HEK293 (cell line): ENCODE data around the gene C20orf204.
A peak's percentile ranks its signal among the peaks of the same experiment; 100 is the strongest.

Experiments
- BCL11A ChIP-seq: fragments of 450-650 bp; formaldehyde crosslinking; IDR thresholded peaks from 2 replicates; pipeline ENCODE4 v1.5.1; 2016; ENCODE audit warnings: low read depth, missing biosample characterization, missing genetic modification characterization
- GLIS1 ChIP-seq: fragments of 450-650 bp; formaldehyde crosslinking; IDR thresholded peaks from 2 replicates; pipeline ENCODE4 v1.5.1; 2016; ENCODE audit warnings: missing biosample characterization, missing genetic modification characterization
- INSM2 ChIP-seq: fragments of 450-650 bp; formaldehyde crosslinking; IDR thresholded peaks from 2 replicates; pipeline ENCODE4 v1.5.1; 2016; ENCODE audit warnings: missing biosample characterization, missing genetic modification characterization
- KLF1 ChIP-seq: fragments of 450-650 bp; formaldehyde crosslinking; IDR thresholded peaks from 2 replicates; pipeline ENCODE4 v1.5.1; 2016; ENCODE audit warnings: missing biosample characterization, missing genetic modification characterization
- KLF8 ChIP-seq: fragments of 450-650 bp; formaldehyde crosslinking; IDR thresholded peaks from 2 replicates; pipeline ENCODE4 v1.5.1; 2016; ENCODE audit warnings: missing biosample characterization, missing genetic modification characterization
- KLF9 ChIP-seq: fragments of 450-650 bp; formaldehyde crosslinking; IDR thresholded peaks from 2 replicates; pipeline ENCODE4 v1.5.1; 2016; ENCODE audit warnings: missing biosample characterization, missing genetic modification characterization, low read depth
- PRDM6 ChIP-seq: fragments of 450-650 bp; formaldehyde crosslinking; IDR thresholded peaks from 2 replicates; pipeline ENCODE4 v1.5.1; 2017; ENCODE audit warnings: missing biosample characterization, missing genetic modification characterization
- SCRT1 ChIP-seq: fragments of 450-650 bp; formaldehyde crosslinking; IDR thresholded peaks from 2 replicates; pipeline ENCODE4 v1.5.1; 2016; ENCODE audit warnings: missing biosample characterization, missing genetic modification characterization, borderline replicate concordance
- SP7 ChIP-seq: fragments of 450-650 bp; formaldehyde crosslinking; IDR thresholded peaks from 2 replicates; pipeline ENCODE4 v1.5.1; 2016; ENCODE audit warnings: missing biosample characterization, missing genetic modification characterization
- TSHZ1 ChIP-seq: fragments of 450-650 bp; formaldehyde crosslinking; IDR thresholded peaks from 2 replicates; pipeline ENCODE4 v1.5.1; 2016; ENCODE audit warnings: missing biosample characterization, missing genetic modification characterization, borderline replicate concordance
- ZBTB8A ChIP-seq: fragments of 450-650 bp; formaldehyde crosslinking; IDR thresholded peaks from 2 replicates; pipeline ENCODE4 v1.5.1; 2016; ENCODE audit warnings: missing biosample characterization, missing genetic modification characterization
- ZFP69B ChIP-seq: fragments of 450-650 bp; formaldehyde crosslinking; IDR thresholded peaks from 2 replicates; pipeline ENCODE4 v1.5.1; 2016; ENCODE audit warnings: missing biosample characterization, missing genetic modification characterization
- ZNF350 ChIP-seq: fragments of 450-650 bp; formaldehyde crosslinking; IDR thresholded peaks from 2 replicates; pipeline ENCODE4 v1.5.0; 2017; ENCODE audit warnings: missing biosample characterization, mild to moderate bottlenecking, missing genetic modification characterization
- ZNF423 ChIP-seq: fragments of 450-650 bp; formaldehyde crosslinking; IDR thresholded peaks from 2 replicates; pipeline ENCODE4 v1.5.1; 2016; ENCODE audit warnings: missing biosample characterization, missing genetic modification characterization
- ZNF530 ChIP-seq: fragments of 450-650 bp; formaldehyde crosslinking; IDR thresholded peaks from 2 replicates; pipeline ENCODE4 v1.5.1; 2016; ENCODE audit warnings: low read depth, missing biosample characterization, missing genetic modification characterization
- ZNF623 ChIP-seq: fragments of 450-650 bp; formaldehyde crosslinking; IDR thresholded peaks from 2 replicates; pipeline ENCODE4 v1.5.1; 2016; ENCODE audit warnings: missing biosample characterization, missing genetic modification characterization
- ZNF664 ChIP-seq: fragments of 450-650 bp; formaldehyde crosslinking; IDR thresholded peaks from 2 replicates; pipeline ENCODE4 v1.5.1; 2016; ENCODE audit warnings: missing biosample characterization, missing genetic modification characterization
- TF ChIP-seq, protein P1 (sequence below): fragments of 450-650 bp; formaldehyde crosslinking; IDR thresholded peaks from 2 replicates; pipeline ENCODE4 v1.5.1; 2016; ENCODE audit warnings: missing biosample characterization, missing genetic modification characterization
- TF ChIP-seq, protein P2 (sequence below): fragments of 450-650 bp; formaldehyde crosslinking; IDR thresholded peaks from 2 replicates; pipeline ENCODE4 v1.5.1; 2016; ENCODE audit warnings: missing biosample characterization, missing genetic modification characterization, low read depth
- TF ChIP-seq, protein P3 (sequence below): IDR thresholded peaks from 2 replicates; pipeline ENCODE4 v1.6.1; 2011; ENCODE audit warnings: mild to moderate bottlenecking, low read depth, low read length, borderline replicate concordance
- TF ChIP-seq, protein P4 (sequence below): fragments of 450-650 bp; formaldehyde crosslinking; IDR thresholded peaks from 2 replicates; pipeline ENCODE4 v1.5.1; 2016; ENCODE audit warnings: missing biosample characterization, missing genetic modification characterization
- TF ChIP-seq, protein P5 (sequence below): fragments of 450-650 bp; formaldehyde crosslinking; IDR thresholded peaks from 2 replicates; pipeline ENCODE4 v1.5.1; 2016; ENCODE audit warnings: missing biosample characterization, missing genetic modification characterization

Gene C20orf204

GRCh38 chr20:64030371-64031134, 5.4 kb upstream of the C20orf204 start (continued):
- TF ChIP-seq GLIS1 (tag by site-specific recombination) (peak; percentile 99), BCL11A (tag by site-specific recombination) (0 out of 2 replicates have a peak, but pooled peaks have one; percentile 28), TSHZ1 (tag by site-specific recombination) (peak; percentile 89; the same call in 1 of the 2 replicates), ZBTB8A (tag by site-specific recombination) (peak; percentile 68), ZNF423 (peak; percentile 83; the same call in 1 of the 2 replicates), KLF8 (tag by site-specific recombination) (peak; percentile 88), ZNF350 (tag by site-specific recombination) (no peak), ZNF623 (no peak), INSM2 (tag by site-specific recombination) (peak; percentile 71), PRDM6 (tag by site-specific recombination) (peak; percentile 96), KLF9 (tag by site-specific recombination) (no peak), ZNF664 (tag by site-specific recombination) (no peak), ZFP69B (0 out of 2 replicates have a peak, but pooled peaks have one; percentile 29), SCRT1 (tag by site-specific recombination) (peak; percentile 61; the same call in 1 of the 2 replicates), ZNF530 (tag by site-specific recombination) (no peak), SP7 (peak; percentile 96), KLF1 (tag by site-specific recombination) (peak; percentile 88)
- TF ChIP-seq, protein P1, sequence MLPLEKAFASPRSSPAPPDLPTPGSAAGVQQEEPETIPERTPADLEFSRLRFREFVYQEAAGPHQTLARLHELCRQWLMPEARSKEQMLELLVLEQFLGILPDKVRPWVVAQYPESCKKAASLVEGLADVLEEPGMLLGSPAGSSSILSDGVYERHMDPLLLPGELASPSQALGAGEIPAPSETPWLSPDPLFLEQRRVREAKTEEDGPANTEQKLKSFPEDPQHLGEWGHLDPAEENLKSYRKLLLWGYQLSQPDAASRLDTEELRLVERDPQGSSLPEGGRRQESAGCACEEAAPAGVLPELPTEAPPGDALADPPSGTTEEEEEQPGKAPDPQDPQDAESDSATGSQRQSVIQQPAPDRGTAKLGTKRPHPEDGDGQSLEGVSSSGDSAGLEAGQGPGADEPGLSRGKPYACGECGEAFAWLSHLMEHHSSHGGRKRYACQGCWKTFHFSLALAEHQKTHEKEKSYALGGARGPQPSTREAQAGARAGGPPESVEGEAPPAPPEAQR (tag by site-specific recombination), result no peak
- TF ChIP-seq, protein P2, sequence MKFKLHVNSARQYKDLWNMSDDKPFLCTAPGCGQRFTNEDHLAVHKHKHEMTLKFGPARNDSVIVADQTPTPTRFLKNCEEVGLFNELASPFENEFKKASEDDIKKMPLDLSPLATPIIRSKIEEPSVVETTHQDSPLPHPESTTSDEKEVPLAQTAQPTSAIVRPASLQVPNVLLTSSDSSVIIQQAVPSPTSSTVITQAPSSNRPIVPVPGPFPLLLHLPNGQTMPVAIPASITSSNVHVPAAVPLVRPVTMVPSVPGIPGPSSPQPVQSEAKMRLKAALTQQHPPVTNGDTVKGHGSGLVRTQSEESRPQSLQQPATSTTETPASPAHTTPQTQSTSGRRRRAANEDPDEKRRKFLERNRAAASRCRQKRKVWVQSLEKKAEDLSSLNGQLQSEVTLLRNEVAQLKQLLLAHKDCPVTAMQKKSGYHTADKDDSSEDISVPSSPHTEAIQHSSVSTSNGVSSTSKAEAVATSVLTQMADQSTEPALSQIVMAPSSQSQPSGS (tag by site-specific recombination), result no peak
- TF ChIP-seq, protein P3, sequence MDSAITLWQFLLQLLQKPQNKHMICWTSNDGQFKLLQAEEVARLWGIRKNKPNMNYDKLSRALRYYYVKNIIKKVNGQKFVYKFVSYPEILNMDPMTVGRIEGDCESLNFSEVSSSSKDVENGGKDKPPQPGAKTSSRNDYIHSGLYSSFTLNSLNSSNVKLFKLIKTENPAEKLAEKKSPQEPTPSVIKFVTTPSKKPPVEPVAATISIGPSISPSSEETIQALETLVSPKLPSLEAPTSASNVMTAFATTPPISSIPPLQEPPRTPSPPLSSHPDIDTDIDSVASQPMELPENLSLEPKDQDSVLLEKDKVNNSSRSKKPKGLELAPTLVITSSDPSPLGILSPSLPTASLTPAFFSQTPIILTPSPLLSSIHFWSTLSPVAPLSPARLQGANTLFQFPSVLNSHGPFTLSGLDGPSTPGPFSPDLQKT, result no peak
- TF ChIP-seq, protein P4, sequence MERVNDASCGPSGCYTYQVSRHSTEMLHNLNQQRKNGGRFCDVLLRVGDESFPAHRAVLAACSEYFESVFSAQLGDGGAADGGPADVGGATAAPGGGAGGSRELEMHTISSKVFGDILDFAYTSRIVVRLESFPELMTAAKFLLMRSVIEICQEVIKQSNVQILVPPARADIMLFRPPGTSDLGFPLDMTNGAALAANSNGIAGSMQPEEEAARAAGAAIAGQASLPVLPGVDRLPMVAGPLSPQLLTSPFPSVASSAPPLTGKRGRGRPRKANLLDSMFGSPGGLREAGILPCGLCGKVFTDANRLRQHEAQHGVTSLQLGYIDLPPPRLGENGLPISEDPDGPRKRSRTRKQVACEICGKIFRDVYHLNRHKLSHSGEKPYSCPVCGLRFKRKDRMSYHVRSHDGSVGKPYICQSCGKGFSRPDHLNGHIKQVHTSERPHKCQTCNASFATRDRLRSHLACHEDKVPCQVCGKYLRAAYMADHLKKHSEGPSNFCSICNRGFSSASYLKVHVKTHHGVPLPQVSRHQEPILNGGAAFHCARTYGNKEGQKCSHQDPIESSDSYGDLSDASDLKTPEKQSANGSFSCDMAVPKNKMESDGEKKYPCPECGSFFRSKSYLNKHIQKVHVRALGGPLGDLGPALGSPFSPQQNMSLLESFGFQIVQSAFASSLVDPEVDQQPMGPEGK (tag by site-specific recombination), result 0 out of 2 replicates have a peak, but pooled peaks have one; percentile 49
- TF ChIP-seq, protein P5, sequence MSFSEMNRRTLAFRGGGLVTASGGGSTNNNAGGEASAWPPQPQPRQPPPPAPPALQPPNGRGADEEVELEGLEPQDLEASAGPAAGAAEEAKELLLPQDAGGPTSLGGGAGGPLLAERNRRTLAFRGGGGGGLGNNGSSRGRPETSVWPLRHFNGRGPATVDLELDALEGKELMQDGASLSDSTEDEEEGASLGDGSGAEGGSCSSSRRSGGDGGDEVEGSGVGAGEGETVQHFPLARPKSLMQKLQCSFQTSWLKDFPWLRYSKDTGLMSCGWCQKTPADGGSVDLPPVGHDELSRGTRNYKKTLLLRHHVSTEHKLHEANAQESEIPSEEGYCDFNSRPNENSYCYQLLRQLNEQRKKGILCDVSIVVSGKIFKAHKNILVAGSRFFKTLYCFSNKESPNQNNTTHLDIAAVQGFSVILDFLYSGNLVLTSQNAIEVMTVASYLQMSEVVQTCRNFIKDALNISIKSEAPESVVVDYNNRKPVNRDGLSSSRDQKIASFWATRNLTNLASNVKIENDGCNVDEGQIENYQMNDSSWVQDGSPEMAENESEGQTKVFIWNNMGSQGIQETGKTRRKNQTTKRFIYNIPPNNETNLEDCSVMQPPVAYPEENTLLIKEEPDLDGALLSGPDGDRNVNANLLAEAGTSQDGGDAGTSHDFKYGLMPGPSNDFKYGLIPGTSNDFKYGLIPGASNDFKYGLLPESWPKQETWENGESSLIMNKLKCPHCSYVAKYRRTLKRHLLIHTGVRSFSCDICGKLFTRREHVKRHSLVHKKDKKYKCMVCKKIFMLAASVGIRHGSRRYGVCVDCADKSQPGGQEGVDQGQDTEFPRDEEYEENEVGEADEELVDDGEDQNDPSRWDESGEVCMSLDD, result no peak
